AML-193 (cell line): ENCODE data around the gene ARFGEF3.

ENCODE experiments used
- DNase-seq, 2 experiments: peaks; one replicate each; lab custom pipeline; 2025; lab: John Stamatoyannopoulos, UW

ARFGEF3 gene

DNA sequence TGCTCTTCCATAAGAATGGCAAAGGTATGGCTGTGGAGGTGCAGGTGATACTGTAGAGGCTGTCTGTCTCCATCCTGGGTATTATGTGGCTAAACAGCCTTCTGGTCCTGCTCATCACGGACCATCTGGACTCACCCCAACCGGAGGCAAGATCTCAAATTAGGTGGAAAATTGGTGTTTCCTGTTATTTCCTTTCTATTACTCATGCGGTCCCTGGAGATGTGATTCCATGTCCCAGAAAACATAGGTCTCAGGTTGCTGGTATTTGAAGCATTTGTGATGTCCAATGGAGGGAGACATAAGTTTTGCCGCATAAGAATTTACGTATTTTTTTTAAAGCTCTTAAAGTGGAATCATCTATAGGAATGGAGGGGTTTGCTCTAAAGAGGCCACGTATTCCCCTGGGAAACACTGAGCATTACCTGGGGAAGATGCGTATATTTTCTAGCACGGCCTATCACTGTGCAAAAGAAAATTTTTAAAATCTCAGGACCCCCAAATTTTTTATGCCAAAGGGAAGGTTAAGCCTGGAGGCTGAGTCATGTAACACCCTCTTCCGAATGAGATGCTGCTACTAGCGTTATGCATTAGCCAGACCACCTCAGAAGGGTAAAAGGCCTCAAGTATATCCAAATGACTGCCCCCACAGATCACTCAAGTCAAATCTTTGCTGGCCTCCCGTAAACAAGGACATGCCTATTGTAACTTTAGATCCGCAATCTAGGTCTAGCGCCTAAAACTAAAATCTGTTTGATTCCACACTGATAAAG lies 78.9 kb downstream of the ARFGEF3 start:
- no peak for DNase-seq

DNA sequence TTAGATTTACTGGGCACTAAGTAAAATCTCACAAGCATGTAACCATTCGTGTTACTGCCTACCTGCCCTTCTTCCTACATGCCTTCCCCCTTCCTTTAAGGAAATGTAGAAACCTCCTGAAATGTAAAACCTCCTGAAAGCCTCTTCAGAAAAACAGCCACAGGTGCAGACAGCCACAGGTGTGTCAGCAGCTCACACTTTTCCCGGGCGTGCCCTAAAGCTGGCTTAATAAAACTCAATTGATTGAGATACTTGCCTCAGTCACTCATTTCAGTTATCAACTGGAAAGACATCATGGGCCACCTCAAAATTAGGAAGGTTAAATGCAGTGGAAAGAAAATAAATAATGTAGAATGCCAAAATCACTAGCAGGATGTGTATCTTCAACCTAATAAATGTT lies 79.6 kb downstream of the ARFGEF3 start:
- no peak for DNase-seq

DNA sequence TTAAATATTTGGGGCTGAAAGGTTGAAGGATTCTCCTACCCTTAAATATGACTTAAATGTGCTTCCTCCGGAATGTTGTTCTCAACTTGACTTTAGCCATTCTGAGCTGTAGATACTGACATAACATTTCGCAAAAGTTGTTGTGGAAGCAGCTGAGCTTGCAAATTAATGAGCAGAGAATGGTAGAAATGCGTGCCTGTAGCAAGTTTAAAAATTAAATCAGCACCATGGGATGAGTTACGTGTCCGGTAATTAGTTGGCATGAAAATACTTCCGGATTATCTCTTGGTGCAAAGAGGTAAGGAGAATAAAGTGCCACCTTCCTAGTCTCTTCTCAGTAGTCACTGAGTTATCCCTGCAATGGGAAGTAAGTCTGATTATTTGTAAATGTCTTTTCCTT lies 80.2 kb downstream of the ARFGEF3 start:
- DNase-seq, result no peak

DNA sequence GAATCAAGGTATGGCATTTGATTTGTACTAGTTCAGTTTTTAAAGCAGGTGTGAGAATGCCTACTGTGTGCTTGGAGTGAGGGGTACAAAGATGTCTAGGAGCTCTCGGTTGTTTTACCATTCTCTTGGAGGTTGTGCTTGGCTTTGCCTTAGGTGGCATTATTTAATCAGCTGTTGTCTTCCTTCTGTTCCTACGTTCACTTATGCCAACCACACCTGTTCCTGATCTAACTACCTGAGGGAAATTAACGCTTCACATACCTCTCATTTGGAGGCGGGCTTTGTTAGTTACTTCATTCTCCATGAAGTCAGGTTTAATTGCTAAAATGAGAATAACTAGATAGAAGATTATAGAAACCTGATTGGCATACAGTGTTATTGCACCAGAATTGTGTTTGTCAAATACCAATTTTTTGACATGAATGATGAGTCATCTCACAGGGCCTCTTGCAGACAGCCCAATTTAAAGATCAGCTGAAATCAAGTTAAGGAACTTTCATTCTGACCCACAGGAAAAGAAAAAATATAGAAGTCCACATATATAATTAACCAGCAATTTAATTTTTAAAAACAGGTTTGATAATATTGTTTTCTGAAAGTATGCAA lies 81.4 kb downstream of the ARFGEF3 start:
- DNase-seq, result no peak

DNA sequence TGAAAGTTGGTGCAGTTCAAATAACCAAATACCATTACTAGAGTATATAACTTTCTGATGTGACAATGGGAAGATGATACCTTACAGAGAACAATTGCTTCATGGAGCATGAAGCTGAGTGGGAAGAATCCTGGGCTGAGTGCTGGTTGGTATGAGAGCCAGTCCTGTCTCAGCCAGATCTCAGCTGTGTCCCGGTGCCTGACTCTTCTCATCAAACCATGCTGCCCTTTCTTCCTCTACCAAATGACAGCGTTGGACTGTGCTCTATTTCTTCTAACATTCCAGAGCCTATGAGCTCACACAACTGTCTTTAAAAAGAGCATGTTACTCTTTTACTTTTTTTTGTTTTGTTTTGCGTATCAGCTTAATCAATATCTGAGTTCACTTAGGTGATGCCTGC lies 84.0 kb downstream of the ARFGEF3 start:
- DNase-seq, result no peak

DNA sequence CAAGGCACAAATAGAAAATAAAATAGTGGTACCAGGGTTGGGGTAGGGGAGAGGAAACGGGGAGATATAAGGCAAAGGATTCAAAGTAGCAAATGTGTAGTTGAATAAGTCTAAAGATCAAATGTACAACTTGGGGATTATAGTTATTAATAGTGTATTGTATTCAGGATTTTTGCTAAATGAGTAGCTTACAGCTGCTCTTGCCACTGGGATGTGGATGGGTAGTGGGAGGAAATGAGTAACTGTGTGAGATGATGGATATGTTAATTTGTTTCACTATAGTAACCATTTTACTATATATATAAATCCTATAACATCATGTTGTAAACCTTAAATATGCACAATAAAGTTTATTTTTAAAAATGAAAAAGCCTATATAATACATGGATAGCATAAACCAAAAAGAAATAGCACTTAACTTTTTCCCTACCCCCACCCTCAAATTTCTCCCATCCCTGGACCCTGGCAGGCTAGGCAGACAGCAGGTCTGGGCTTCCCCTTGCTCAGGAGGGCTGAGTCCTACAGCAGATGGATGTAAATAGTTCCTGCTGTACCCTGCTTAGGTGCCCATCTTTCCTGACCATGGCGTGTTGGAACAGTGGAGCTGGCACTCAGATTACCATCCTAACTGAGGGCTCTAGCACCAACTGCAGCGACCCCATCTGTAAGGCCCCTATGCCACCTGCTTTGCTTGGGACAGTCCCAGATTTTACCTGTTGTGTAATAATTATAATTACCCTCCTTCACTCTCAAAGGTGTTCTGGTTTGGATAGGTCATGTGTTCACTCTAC lies 85.1 kb downstream of the ARFGEF3 start:
- no peak for DNase-seq

DNA sequence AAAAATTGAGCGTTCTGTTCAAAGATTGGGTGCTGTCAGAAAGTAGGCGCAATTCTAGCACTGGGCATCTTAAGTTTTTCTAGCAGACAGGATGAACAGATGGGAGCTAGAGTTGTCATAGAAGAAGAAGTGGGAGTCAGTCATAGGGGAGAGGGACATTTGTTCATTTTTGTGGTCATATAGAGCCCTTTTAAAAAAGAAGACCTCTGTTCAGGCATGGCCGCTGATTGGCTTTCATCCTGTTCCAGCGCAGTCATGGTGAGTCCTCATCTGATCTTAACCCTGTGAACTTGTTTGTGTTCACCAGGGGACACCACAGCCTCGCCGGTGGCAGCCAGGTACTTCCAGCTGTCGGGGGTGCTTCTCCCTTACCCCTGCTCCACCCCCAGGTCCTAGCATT lies 86.3 kb downstream of the ARFGEF3 start:
- DNase-seq, result no peak

DNA sequence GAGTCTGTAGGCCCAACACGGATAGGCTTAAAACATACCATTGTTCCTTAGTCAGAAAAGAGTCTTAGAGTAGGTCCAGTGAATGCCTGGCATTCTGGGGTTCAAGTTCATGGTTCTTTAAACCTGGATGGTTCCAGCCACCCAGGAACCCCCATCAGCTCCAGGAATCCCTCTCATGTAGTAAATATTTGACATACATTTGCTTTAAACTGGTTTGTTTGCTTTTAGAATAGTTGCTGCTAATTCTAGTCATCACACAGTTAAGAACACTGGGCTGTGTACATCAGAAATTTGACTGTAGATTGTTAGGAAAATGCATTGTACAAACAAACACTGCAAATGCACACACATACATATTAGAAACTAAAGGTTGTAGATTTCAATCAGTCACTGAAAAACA lies 87.1 kb downstream of the ARFGEF3 start:
- no peak for DNase-seq

DNA sequence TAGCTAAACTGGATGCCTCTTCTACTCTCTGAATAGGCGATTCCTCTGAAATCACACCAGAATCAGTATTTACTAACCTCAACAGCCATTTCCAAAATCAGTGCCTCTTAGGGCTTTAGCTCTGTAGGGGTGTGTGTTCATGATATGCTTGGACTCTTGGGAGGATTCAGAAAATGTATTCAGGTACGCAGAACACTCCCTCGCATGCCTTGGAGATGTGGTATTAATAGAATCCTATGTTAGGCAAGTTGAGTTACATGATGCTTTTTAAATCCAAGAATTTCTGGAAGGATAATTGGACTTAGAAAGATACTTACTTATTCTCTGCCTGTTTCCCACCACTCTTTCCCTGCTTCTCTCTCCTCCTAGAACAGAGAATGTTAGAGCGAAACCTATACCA lies 88.3 kb downstream of the ARFGEF3 start:
- no peak for DNase-seq

DNA sequence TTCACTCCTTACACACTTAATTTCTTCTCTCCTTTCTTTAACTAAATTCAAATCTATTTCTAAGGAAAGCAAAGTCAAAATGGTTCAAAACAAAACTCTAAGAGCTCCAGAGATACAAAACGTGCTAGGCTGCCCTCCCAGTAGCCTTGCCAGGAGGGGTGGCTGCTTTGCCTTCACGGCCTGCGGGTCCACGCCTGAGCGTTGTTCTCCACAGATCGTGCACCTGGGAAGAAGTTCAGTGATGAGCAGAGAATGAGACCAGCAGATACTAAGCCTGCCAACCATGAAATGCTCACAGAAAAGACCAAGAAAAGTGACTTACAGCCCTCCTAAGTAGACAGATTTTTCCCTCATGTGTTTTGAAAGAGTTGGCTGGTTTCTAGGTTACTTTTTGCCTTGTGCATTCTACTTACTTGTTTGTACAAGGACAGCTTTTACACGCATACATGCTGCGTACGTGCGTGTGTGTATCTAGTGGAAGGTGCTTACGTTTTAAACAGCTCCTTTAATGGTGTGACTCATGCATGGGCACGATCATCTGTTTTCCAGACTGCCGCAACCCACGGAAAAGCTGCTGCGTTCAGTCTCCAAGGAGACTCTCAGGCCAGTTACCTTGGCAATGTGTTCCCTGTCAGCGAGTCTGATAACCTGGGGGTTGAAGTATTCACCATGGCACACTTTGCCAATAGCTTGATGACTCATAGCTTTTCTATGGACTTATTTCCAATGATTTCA lies 88.9 kb downstream of the ARFGEF3 start:
- DNase-seq, result no peak

DNA sequence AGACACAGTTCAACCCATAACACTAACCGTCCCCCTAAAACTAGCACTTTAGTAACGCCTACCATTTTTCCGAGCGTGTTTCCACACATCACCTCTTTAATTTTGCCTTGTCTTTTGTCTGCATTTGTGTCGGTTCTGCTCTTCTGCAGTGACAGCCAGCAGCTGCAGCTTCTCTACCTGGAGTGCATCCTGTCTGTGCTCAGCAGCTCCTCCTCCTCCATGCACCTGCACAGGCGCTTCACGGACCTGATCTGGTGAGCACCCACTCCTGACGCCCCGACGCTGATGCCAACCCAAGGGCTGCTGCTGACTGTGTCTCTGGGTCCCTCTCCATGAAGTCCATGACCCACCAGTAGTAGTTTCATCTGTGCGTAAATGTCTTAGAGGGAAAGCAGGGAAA lies 92.0 kb downstream of the ARFGEF3 start:
- DNase-seq, result no peak

DNA sequence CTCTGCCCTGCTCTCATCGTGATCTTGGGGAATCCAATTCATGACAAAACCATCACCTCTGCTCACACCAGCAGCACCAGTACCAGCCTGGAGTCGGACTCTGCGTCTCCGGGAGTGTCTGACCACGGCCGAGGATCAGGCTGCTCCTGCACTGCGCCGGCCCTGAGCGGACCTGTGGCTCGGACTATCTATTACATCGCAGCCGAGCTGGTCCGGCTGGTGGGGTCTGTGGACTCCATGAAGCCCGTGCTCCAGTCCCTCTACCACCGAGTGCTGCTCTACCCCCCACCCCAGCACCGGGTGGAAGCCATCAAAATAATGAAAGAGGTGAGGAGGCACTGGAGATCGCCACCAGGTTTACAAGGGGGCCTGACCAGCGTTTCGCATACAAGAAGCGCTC lies 93.7 kb downstream of the ARFGEF3 start:
- DNase-seq, result no peak

DNA sequence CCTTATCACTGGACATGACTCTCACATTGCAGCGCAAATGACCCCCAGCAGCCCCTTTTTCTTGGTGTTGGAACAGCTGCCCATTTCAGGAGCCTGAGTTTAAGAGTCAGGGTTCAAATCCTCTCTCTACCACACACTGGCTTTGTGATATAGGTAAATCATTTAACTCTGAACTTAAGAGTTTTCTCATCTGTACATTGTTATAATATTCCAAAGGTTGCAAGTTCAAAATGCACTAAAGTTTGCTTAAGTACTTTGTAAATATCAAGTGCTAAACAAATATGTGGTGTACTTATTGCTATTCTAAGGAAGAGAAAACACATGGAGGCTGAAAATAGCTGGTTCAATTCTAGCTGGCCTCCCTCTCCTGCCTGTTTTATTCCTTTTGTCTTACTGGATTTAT lies 95.9 kb downstream of the ARFGEF3 start:
- DNase-seq, result no peak

DNA sequence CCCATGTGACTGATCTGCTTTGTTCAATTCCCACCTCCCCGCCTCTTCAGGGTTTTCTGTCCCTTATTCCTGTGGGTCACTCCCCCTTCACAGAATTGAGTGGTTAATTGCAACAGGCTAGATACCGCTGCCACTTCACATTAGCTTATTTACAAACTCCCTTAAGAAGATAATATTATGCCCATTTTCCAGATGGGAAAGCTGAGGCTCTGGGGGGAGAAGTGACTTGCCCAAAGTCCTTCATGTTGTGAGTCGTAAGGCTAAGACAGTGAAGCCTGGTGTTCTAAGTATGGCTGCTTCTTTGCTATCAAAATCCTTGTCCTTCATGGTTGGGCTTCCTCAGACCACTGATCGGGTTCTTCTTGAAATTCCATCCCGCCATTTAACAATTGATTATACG lies 96.5 kb downstream of the ARFGEF3 start:
- no peak for DNase-seq

DNA sequence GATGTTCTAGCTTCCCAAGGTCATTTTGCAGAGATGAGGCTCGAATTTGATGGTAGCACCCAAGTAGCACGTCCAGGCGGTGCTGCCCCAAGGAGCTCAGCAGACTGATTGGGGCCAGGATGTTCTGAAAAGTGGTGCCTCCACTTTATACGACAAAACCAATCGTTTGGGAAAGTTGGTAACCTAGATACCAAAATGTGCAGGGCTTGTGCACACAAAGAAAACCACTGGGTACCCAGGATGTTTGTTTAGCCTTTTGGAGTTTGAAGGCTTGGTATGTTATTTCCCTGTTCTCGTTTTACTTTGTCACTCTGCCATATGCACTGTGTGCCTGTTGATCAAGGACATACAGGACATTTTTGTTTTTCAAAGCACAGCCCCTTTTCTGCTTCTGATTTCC lies 97.3 kb downstream of the ARFGEF3 start:
- no peak for DNase-seq

DNA sequence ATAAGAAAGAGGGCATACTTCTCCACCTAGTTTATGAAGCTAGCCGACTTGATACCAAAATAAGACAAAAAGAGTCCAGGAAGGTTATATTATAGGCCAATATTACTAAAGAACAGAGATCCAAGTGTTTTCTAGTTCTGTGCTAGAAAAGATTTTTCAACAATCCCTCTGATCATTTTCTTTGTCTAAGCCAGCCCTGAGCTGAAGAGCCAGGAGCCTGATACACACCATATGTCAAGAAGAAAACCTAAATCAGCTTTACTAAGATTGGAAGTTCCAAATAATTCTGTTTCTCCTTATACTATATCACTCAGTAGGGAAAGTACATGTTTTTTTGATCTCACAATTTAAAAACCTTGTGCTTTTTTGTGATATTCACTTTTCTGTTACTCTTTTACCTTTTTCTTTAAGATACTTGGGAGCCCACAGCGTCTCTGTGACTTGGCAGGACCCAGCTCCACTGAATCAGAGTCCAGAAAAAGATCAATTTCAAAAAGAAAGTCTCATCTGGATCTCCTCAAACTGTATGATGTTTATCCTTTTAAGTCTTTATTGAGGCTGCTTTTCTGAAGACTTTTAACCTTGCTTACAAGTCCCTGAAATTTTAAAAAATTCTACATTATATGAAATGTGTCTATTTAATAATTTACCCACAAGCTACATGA lies 99.5 kb downstream of the ARFGEF3 start:
- DNase-seq, result no peak

DNA sequence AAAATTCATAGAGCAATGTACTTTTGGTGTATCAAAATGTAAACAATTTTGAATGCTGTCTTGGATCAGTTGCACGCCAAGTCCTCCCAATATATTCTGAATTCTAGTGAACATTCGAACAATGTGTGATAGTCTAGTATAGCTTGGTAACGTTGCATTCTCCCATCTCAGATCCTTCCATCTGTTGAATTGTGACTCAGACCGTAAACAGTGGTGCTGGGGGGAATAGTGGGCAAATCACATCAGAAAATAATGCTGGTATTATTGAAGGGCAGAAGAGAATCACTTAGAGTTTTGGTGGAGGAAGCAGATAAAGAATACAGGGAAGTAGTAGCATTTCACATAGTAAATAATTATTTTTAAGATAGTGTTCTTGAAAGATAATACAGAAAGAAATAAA lies 102.2 kb downstream of the ARFGEF3 start:
- DNase-seq, result no peak

DNA sequence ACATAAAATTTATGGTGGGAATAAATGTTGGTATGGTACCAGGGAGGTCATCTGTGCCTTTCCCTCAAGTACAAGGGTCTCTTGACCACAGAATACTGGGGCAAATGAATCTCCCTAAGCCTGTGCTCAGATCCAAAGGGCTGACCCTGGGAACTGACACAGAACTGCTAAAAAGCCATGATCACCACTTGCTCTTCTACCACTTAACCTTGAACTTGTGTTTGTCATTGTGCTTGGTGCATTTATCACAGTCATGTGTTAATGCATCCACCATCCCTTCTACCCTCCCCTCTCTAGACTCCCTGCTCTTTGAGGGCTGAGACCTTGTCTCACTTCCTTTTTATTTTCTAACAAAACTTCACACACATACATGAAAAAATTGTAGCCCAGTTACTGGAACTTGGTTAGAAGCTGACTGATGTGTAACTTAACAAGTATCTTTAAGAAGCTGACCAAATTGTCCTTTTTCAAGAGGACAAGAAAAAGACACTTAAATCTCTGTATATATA lies 102.7 kb downstream of the ARFGEF3 start:
- DNase-seq, result no peak

DNA sequence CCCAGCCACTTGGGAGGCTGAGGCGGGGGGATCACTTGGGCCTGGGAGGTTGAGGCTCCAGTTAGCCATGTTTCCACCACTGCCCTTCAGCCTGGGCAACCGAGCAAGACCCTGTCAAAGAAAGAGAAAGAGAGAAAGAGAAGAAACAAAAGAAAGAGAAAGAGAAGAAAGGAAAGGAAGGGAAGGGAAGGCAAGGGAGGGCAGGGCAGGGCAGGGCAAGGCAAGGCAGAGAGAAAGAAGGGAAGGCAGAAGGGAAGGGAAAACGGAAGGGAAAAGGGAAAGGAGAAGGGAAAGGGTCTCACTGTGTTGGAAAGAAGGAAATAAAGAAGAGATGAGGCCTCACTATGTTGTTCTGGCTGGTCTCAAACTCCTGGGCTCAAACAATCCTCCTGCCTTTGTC lies 104.4 kb downstream of the ARFGEF3 start:
- no peak for DNase-seq

DNA sequence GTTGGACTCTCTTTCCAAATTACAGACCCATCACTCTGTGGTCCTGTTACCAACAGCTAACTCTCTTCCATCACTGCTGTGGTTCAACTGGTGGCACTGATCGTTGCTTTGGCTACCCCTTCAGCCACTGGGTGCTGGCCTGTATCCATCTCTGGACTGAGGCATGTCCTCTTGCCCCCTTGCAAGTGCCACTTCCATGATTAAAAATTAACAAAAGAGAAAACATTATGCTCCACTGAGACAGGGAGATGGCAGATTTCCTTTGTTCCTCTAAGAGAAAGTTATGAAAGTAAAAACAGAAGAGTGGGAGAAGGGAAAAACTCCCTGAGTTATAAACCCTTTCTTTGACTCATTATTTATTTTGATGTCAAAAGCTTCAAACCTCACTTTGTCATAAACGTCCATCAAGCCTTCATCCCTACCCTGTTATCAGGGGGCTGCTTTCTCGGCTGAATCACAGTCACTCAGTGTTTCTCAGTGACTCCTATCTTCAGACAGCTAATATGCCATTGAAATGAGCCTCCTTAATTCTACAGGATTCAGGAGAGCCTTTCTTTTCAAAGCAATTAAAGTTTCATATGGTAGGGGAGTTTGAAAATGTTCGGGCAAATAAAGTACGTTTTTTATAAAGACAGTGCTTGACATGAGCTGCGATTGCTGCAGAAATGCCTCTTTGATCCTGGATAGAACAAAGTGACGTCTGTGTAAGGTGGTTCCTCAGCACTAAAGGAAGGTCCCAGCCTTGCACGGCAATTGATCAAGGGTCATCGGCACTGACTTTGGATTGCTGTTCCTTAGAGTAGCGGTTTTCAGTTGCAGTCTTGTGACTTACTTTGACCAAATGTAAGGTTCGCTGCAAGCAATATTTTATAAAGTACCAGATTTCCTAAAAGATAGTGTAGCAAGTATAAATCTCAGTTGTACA lies 106.5 kb downstream of the ARFGEF3 start:
- no peak for DNase-seq

DNA sequence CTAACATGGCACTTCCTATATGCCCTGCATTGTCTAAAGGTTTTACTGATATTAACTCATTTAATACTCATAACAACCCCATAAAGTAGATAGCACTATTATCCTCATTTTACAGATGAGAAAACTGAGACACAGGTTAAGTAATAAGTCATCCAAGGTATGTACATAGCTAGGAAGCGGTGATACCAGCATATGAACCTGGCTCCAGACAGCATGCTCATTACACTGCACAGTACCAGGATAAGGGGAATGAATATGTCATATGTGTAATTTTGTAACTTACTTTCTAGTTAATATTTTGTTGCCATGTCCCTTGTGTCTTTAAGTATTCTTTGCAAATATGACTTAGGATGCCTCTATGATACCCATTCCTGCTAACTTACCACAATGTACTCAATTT lies 109.7 kb downstream of the ARFGEF3 start:
- no peak for DNase-seq
